ENCODE results near the gene RFX1.

DNA sequence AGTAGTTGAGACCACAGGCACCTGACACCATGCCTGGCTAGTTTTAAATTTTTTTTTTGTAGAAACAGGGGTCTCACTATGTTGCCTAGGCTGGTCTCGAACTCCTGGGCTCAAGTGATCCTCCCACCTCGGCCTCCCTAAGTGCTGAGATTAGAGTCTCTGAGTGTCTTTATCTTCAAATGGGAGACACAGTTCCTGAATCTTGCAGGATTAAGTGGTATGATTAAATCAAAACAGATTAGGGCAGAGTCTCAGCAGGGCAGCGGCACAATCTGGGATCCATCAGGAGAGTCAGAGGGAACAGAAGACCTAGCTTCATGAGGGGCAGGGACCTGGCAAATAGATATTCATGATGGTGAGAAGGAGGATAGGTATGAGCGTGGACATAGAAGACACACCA is 22.8 kb upstream of the RFX1 start:
- TF ChIP-seq POLR2A (IDR thresholded peaks at IDR 0.05; ENCODE audit: low read depth) (no peak), POLR2AphosphoS5 (IDR thresholded peaks at IDR 0.05) (no peak)
- TF ChIP-seq, protein P1, sequence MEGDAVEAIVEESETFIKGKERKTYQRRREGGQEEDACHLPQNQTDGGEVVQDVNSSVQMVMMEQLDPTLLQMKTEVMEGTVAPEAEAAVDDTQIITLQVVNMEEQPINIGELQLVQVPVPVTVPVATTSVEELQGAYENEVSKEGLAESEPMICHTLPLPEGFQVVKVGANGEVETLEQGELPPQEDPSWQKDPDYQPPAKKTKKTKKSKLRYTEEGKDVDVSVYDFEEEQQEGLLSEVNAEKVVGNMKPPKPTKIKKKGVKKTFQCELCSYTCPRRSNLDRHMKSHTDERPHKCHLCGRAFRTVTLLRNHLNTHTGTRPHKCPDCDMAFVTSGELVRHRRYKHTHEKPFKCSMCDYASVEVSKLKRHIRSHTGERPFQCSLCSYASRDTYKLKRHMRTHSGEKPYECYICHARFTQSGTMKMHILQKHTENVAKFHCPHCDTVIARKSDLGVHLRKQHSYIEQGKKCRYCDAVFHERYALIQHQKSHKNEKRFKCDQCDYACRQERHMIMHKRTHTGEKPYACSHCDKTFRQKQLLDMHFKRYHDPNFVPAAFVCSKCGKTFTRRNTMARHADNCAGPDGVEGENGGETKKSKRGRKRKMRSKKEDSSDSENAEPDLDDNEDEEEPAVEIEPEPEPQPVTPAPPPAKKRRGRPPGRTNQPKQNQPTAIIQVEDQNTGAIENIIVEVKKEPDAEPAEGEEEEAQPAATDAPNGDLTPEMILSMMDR (IDR thresholded peaks at IDR 0.05), result no peak

All from esophagus muscularis mucosa (tissue), 3 donors.